ENCODE measurements around the gene CNOT2. TPM values are rescaled to one million over a fixed set of nuclear protein-coding genes. Genes with fewer than 3 reads are reported as not detected.
"Not testable (repeated sequence)": the region's sequence is repeated elsewhere in the genome, so short reads cannot be mapped to it uniquely, and the experiment has no call there.

Gene CNOT2
- total RNA-seq, 1 donor from 2014 or later, result 179 TPM

DNA sequence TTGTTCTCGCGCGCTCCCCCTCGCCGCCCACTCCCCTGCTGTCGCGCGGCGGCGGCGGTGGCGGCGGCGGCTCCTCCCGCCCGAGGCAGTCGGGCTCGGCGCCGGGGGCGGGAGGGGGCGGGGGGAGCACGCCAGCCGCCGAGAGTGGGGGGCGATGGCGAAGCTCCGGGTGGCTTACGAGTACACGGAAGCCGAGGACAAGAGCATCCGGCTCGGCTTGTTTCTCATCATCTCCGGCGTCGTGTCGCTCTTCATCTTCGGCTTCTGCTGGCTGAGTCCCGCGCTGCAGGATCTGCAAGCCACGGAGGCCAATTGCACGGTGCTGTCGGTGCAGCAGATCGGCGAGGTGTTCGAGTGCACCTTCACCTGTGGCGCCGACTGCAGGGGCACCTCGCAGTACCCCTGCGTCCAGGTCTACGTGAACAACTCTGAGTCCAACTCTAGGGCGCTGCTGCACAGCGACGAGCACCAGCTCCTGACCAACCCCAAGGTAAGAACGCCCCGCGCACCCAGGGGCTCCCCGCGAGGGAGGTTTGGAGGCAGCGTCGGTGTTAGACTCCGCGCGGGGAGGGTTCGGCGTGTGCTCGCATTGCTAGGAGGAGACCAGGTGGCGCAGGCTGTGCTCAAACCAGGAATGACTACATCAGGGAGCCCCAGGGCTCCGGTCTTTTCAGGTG, 123.5 kb downstream of the CNOT2 start:
- DNase-seq, result peak; percentile 45

GRCh38 chr12:70367258-70368141, 124.3 kb downstream of the CNOT2 start:
- no peak for DNase-seq

GRCh38 chr12:70372881-70373280, 129.6 kb downstream of the CNOT2 start:
- no peak for DNase-seq

DNA sequence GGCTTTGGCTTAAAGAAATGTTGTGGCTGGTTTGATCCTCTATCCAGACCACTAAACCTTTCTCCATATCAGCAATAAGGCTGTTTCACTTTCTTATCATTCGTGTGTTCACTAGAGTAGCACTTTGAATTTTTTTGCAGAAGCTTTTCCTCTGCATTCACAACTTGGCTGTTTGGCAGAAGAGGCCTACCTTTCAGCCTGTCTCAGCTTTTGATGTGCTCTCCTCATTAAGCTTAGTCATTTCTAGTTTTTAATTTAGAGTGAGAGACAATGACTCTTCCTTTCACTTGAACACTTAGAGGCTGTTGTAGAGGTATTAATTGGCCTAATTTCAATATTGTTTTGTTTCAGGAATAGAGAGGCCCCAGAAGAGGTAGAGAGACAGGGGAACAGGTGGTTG, 136.6 kb downstream of the CNOT2 start:
- no peak for DNase-seq

GRCh38 chr12:70383484-70383883, 140.3 kb downstream of the CNOT2 start:
- DNase-seq, result no peak

DNA sequence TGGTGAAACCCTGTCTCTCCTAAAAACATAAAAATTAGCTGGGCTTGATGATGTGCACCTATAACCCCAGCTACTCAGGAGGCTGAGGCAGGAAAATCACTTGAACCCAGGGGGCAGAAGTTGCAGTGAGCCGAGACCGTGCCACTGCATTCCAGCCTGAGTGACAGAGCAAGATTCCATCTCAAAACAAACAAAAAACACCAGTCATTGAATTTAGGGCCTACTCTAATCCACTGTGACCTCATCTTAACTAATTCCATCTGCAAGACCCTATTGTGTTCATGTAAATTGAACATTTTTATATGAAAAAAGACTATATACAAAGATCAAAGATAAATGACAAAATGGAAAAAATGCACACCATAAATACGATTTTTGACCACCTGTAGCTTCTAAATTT, 140.7 kb downstream of the CNOT2 start:
- no peak for DNase-seq

DNA sequence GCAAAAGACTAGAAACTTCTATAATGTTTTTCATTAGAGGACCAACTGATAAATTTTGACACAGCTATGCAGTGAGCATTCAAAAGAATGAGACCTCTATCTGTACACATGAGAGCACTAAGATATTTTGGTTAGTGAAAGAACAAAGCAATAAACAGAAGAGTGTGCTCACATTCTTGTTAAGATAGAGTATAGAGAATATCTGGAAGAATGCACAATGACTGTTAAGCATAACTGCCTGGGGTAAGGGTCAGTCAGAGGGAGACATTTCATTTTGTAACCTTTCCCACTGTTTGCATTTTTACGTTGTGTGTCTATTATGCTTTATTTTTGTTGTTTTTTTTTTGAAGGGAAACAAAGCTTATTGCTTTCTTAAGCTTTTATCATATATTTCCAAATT, 143.5 kb downstream of the CNOT2 start:
- no peak for DNase-seq

DNA sequence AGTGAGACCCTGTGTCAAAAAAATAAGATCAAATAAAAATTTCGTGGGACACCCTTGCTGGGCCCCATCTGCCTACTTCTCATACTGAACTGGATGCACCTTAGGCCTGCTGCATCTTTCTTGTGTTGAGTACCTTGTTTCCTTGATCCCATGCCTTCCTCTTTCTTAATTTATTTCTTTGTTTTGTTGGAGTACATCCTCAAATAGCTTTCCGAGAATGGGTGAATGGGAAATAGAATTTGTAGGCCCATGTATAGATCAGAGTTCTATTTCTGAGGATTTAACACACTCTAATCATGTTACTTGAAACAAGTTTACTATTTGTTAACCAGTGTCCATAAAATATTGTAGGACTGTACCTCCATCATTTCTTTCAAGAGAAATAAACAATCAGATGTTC, 146.4 kb downstream of the CNOT2 start:
- DNase-seq, result no peak

GRCh38 chr12:70392631-70393030, 149.4 kb downstream of the CNOT2 start:
- DNase-seq, result not testable (repeated sequence)

- DNase-seq, result no peak
Observed at GRCh38 chr12:70393787-70394499, 150.7 kb downstream of the CNOT2 start.

DNA sequence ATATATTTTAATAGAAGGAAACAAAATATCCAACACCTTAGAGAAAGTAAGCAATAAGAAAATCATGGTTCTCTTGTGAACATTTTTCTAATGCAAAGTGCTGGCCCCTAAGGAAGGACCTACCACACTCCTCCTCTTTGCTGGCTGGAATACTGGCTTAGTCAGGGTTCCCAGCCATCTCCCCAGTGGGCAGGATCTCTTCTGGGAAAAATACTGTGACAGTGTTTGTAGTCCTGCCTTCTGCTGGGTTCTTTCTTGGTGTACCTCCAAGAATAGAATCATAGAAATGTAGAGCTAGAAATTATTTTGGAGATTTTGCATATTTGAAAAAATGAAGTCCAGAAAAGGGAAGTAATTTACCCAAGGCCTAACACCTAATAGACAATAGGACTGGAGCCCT, 154.8 kb downstream of the CNOT2 start:
- no peak for DNase-seq

GRCh38 chr12:70398862-70399261, 155.6 kb downstream of the CNOT2 start:
- DNase-seq, result no peak

DNA sequence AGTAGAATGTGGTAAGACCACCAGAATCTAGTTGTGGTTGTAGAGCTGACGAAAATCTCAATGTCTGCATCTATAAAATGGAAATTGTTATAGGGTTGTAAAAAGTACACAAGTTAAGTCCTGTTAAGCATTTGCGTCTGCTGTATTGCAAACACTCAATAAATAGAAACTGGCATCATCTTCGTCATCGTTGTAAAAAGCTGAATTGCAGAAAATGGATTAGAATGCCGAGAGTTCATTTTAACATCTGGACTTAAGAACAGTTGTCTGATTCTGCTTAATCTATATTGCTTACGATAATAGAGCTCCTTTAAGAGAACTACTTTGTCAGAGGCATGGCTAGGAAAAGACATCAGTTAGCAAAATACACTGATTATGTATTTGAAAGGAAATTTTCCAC, 156.1 kb downstream of the CNOT2 start:
- no peak for DNase-seq

- no peak for DNase-seq
Observed at GRCh38 chr12:70400124-70400523, 156.9 kb downstream of the CNOT2 start.

DNA sequence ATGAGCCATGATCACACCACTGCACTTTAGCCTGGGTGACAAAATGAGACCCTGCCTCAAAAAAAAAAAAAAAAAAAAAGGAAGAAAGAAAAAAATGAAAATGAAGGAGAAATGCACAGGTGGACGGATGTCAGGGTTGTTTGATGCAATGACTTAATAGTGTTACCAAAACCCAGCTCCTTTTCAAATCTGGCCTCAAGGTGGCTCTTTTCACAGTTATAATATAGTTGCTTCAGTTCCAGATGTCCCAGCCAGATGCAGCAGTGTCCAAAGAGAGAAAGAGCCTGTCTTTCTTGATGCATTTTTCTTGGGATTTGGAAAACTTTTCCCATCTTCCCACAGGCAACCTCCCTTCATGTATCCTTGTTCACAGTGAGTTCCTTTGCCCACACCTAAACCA, 159.4 kb downstream of the CNOT2 start:
- DNase-seq, result peak; percentile 2

- no peak for DNase-seq
Observed at GRCh38 chr12:70403826-70404225, 160.6 kb downstream of the CNOT2 start.

Other genes starting within 250 kb of the CNOT2 start
- gene KCNMB4, start 122.9 kb downstream of the CNOT2 start, total RNA-seq, result 0.34 and 0.42 TPM in 2 replicates